ENCODE data around the gene GSTM4. TPM values are rescaled to one million over a fixed set of nuclear protein-coding genes. Genes with fewer than 3 reads are reported as not detected.
A peak's percentile ranks its signal among the peaks of the same experiment; 100 is the strongest.

Gene GSTM4
- total and polyA plus RNA-seq, 9 of the 15 experiments (the other 6 are each of a cell fraction or from before 2014, with no cell fraction given): 18.8 to 53.4 (median 38.8) TPM

DNA sequence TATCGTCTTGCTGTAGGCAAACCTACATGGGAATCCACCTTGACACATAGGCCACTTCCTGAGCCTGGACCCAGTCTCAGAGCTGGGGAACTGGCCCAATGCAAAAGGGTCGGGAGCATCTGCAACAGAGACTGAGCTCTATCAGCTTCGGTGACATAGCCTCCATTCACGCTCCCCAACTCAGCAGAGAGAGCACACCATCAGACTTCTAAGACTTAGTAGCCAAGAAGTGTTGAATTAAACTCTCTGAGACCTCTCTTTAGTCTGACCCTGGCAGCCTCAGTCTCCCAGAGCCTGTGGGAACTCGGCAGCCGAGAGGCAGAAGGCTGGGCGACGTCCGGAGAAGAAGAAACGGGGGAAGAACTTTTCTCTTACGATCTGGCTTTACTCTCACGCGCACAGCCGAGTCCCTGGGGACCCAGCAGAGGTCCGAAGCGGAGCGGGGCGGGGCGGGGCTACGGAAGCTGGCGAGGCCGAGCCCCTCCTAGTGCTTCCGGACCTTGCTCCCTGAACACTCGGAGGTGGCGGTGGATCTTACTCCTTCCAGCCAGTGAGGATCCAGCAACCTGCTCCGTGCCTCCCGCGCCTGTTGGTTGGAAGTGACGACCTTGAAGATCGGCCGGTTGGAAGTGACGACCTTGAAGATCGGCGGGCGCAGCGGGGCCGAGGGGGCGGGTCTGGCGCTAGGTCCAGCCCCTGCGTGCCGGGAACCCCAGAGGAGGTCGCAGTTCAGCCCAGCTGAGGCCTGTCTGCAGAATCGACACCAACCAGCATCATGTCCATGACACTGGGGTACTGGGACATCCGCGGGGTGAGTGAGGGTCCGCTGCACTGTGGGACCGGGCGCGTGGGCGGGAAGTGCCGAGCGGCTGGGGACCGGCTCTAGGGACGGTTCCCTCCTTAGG, at the start of gene GSTM4 (continued):
- TF ChIP-seq, protein P1, sequence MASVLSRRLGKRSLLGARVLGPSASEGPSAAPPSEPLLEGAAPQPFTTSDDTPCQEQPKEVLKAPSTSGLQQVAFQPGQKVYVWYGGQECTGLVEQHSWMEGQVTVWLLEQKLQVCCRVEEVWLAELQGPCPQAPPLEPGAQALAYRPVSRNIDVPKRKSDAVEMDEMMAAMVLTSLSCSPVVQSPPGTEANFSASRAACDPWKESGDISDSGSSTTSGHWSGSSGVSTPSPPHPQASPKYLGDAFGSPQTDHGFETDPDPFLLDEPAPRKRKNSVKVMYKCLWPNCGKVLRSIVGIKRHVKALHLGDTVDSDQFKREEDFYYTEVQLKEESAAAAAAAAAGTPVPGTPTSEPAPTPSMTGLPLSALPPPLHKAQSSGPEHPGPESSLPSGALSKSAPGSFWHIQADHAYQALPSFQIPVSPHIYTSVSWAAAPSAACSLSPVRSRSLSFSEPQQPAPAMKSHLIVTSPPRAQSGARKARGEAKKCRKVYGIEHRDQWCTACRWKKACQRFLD (CRISPR knock-in tag; IDR thresholded peaks at IDR 0.05): no peak
- TF ChIP-seq, protein P2, sequence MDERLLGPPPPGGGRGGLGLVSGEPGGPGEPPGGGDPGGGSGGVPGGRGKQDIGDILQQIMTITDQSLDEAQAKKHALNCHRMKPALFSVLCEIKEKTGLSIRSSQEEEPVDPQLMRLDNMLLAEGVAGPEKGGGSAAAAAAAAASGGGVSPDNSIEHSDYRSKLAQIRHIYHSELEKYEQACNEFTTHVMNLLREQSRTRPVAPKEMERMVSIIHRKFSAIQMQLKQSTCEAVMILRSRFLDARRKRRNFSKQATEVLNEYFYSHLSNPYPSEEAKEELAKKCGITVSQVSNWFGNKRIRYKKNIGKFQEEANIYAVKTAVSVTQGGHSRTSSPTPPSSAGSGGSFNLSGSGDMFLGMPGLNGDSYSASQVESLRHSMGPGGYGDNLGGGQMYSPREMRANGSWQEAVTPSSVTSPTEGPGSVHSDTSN (CRISPR knock-in tag; IDR thresholded peaks at IDR 0.05; ENCODE audit: low read depth): no peak
- TF ChIP-seq, protein P2 (tag; conservative IDR thresholded peaks at IDR 0.05; ENCODE audit: low read depth): no peak
- no peak for TF ChIP-seq TFAM (CRISPR knock-in tag; conservative IDR thresholded peaks at IDR 0.05)
- TF ChIP-seq, protein P3, sequence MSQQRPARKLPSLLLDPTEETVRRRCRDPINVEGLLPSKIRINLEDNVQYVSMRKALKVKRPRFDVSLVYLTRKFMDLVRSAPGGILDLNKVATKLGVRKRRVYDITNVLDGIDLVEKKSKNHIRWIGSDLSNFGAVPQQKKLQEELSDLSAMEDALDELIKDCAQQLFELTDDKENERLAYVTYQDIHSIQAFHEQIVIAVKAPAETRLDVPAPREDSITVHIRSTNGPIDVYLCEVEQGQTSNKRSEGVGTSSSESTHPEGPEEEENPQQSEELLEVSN (IDR thresholded peaks at IDR 0.05; ENCODE audit: borderline replicate concordance in 1 of 2, extremely low read depth in 1 of 2, insufficient read depth in 1 of 2, insufficient read length in 1 of 2, low read depth in 1 of 2, low read length in 1 of 2, poor library complexity in 1 of 2, severe bottlenecking in 1 of 2): peak; percentile 15 to 63
- no peak for TF ChIP-seq PRMT5 (CRISPR knock-in tag; IDR thresholded peaks at IDR 0.05)
- TF ChIP-seq, protein P4, sequence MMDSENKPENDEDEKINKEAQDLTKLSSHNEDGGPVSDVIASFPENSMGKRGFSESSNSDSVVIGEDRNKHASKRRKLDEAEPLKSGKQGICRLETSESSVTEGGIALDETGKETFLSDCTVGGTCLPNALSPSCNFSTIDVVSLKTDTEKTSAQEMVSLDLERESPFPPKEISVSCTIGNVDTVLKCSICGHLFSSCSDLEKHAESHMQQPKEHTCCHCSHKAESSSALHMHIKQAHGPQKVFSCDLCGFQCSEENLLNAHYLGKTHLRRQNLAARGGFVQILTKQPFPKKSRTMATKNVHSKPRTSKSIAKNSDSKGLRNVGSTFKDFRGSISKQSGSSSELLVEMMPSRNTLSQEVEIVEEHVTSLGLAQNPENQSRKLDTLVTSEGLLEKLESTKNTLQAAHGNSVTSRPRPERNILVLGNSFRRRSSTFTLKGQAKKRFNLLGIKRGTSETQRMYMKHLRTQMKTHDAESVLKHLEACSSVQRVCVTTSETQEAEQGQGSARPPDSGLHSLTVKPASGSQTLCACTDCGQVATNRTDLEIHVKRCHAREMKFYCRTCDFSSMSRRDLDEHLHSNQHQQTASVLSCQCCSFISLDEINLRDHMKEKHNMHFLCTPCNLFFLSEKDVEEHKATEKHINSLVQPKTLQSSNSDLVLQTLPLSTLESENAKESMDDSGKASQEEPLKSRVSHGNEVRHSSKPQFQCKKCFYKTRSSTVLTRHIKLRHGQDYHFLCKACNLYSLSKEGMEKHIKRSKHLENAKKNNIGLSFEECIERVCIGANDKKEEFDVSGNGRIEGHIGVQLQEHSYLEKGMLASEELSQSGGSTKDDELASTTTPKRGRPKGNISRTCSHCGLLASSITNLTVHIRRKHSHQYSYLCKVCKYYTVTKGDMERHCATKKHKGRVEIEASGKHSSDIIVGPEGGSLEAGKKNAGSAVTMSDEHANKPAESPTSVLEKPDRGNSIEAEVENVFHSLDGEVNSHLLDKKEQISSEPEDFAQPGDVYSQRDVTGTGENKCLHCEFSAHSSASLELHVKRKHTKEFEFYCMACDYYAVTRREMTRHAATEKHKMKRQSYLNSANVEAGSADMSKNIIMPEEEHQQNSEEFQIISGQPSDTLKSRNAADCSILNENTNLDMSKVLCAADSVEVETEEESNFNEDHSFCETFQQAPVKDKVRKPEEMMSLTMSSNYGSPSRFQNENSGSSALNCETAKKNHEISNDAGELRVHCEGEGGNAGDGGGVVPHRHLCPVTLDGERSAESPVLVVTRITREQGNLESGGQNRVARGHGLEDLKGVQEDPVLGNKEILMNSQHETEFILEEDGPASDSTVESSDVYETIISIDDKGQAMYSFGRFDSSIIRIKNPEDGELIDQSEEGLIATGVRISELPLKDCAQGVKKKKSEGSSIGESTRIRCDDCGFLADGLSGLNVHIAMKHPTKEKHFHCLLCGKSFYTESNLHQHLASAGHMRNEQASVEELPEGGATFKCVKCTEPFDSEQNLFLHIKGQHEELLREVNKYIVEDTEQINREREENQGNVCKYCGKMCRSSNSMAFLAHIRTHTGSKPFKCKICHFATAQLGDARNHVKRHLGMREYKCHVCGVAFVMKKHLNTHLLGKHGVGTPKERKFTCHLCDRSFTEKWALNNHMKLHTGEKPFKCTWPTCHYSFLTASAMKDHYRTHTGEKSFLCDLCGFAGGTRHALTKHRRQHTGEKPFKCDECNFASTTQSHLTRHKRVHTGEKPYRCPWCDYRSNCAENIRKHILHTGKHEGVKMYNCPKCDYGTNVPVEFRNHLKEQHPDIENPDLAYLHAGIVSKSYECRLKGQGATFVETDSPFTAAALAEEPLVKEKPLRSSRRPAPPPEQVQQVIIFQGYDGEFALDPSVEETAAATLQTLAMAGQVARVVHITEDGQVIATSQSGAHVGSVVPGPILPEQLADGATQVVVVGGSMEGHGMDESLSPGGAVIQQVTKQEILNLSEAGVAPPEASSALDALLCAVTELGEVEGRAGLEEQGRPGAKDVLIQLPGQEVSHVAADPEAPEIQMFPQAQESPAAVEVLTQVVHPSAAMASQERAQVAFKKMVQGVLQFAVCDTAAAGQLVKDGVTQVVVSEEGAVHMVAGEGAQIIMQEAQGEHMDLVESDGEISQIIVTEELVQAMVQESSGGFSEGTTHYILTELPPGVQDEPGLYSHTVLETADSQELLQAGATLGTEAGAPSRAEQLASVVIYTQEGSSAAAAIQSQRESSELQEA (IDR thresholded peaks at IDR 0.05; ENCODE audit: low read depth): peak; percentile 96
- TF ChIP-seq FOXK2 (conservative IDR thresholded peaks at IDR 0.05 in 1 of 2, IDR thresholded peaks at IDR 0.05 in 1 of 2; ENCODE audit: low read depth in 2 of 2): no peak; a peak in 1 of 4 replicates
- no peak for TF ChIP-seq ZNF436 (CRISPR knock-in tag; IDR thresholded peaks at IDR 0.05)
- no peak for TF ChIP-seq ZBTB17 (CRISPR knock-in tag; IDR thresholded peaks at IDR 0.05)

Measured in K562 (cell line).